ENCODE measurements around the gene AAMP. TPM values are rescaled to one million over a fixed set of nuclear protein-coding genes. Genes with fewer than 3 reads are reported as not detected.

The AAMP gene
- total RNA-seq, 2 donors from 2014 or later, result 61.5 to 114 TPM

GRCh38 chr2:218301176-218301819 is 31.4 kb upstream of the AAMP start:
- peak; percentile 96 for ATAC-seq
- Histone ChIP-seq H3K36me3 (replicated peaks in 1 of 2; ENCODE audit: insufficient read depth in 1 of 2, low read depth in 2 of 2) (no peaks in the 10 kb centered on the region), H3K9me3 (no peaks in the 10 kb centered on the region), H3K4me3 (no peak overlapping the region), H3K4me1 (peaks cover 37% of the 10 kb centered on the region), H3K27me3 (no peaks in the 10 kb centered on the region), H3K27ac (peak overlapping the region in 2 of 4 donors; percentile 19 to 58)
- WGBS, 2 donors, result 1 to 3% methylated on average over 9 of the region's 9 CpGs
- DNase-seq, result peak; percentile 92 to 94 (median 93)
- intact Hi-C loops (cut with DNase I), result loop anchor here (5.0 kb wide), 2 partner anchors 56 to 91 kb away; partner anchors contain the start of gene CATIP
- no peak for TF ChIP-seq POLR2A (IDR thresholded peaks at IDR 0.05)
- TF ChIP-seq, protein P1, sequence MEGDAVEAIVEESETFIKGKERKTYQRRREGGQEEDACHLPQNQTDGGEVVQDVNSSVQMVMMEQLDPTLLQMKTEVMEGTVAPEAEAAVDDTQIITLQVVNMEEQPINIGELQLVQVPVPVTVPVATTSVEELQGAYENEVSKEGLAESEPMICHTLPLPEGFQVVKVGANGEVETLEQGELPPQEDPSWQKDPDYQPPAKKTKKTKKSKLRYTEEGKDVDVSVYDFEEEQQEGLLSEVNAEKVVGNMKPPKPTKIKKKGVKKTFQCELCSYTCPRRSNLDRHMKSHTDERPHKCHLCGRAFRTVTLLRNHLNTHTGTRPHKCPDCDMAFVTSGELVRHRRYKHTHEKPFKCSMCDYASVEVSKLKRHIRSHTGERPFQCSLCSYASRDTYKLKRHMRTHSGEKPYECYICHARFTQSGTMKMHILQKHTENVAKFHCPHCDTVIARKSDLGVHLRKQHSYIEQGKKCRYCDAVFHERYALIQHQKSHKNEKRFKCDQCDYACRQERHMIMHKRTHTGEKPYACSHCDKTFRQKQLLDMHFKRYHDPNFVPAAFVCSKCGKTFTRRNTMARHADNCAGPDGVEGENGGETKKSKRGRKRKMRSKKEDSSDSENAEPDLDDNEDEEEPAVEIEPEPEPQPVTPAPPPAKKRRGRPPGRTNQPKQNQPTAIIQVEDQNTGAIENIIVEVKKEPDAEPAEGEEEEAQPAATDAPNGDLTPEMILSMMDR (IDR thresholded peaks at IDR 0.05), result peak; percentile 83 to 98 (median 98)

GRCh38 chr2:218300141-218300540 is 30.2 kb upstream of the AAMP start:
- H3K27me3 ChIP-seq, result no peaks in the 10 kb centered on the region
- H3K4me1 ChIP-seq, result peaks cover 44% of the 10 kb centered on the region
- 75 to 91% methylated on average over 4 of the region's 4 CpGs for WGBS, 2 donors
- H3K36me3 ChIP-seq (replicated peaks in 1 of 2; ENCODE audit: insufficient read depth in 1 of 2, low read depth in 2 of 2), result no peaks in the 10 kb centered on the region
- intact Hi-C loops (cut with DNase I), result loop anchor here (5.0 kb wide), 2 partner anchors 57 to 92 kb away; partner anchors contain the start of gene CATIP
- DNase-seq, result no peak
- H3K9me3 ChIP-seq, result no peaks in the 10 kb centered on the region
- no peak for ATAC-seq
- TF ChIP-seq POLR2A (IDR thresholded peaks at IDR 0.05), result no peak
- TF ChIP-seq, protein P1 (IDR thresholded peaks at IDR 0.05), result no peak
- H3K27ac ChIP-seq, result no peak overlapping the region
- no peak overlapping the region for H3K4me3 ChIP-seq

- H3K36me3 ChIP-seq (replicated peaks in 1 of 2; ENCODE audit: insufficient read depth in 1 of 2, low read depth in 2 of 2), result no peaks in the 10 kb centered on the region
- H3K27me3 ChIP-seq, result no peaks in the 10 kb centered on the region
- peaks cover 61% of the 10 kb centered on the region for H3K4me1 ChIP-seq
- H3K9me3 ChIP-seq, result no peaks in the 10 kb centered on the region
- WGBS, 2 donors, result 49 to 63% methylated on average over 6 of the region's 6 CpGs
- peak overlapping the region; percentile 40 to 98 (median 56) for H3K27ac ChIP-seq
- TF ChIP-seq POLR2A (IDR thresholded peaks at IDR 0.05), result no peak
- TF ChIP-seq, protein P1 (IDR thresholded peaks at IDR 0.05), result no peak
- DNase-seq (no peak), ATAC-seq (no peak)
- H3K4me3 ChIP-seq, result no peak overlapping the region
- intact Hi-C loops (cut with DNase I), result no loop called here
These were observed 28.5 kb upstream of the AAMP start for GRCh38 chr2:218298314-218298875.

DNA sequence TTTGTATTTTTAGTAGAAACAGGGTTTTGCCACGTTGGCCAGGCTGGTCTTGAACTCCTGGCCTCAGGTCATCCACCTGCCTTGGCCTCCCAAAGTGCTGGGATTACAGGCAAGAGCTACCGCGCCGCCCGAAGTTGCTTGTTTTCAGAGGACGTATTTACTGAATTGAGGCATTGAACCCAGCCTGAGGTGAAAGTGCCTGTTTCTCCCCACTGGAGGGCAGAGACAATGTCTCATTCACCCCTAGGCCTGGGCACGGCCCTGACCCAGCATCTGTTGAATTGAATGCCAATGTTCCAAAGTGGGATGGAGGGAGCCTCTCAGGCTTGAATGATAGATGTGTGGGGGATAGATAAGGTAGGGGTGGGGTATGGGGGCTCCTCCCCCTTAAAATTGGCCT is 26.9 kb upstream of the AAMP start:
- DNase-seq (no peak), ATAC-seq (no peak)
- H3K27me3 ChIP-seq, result no peaks in the 10 kb centered on the region
- TF ChIP-seq, protein P1 (IDR thresholded peaks at IDR 0.05), result no peak
- TF ChIP-seq POLR2A (IDR thresholded peaks at IDR 0.05), result no peak
- no peak overlapping the region for H3K4me3 ChIP-seq
- no peaks in the 10 kb centered on the region for H3K9me3 ChIP-seq
- no peaks in the 10 kb centered on the region for H3K36me3 ChIP-seq (replicated peaks in 1 of 2; ENCODE audit: insufficient read depth in 1 of 2, low read depth in 2 of 2)
- WGBS, 2 donors, result 77% methylated on average over 7 of the region's 7 CpGs
- intact Hi-C loops (cut with DNase I), result no loop called here
- H3K4me1 ChIP-seq, result peaks cover 72% of the 10 kb centered on the region
- peak overlapping the region in 3 of 4 donors; percentile 98 to 99 (median 98) for H3K27ac ChIP-seq
